DLD1 (cell line): ENCODE measurements around the gene PES1.
"Not testable (repeated sequence)": the region's sequence is repeated elsewhere in the genome, so short reads cannot be mapped to it uniquely, and the experiment has no call there.

Experiments
- in situ Hi-C: cut with HindIII; loops from 2 replicates; pipeline ENCODE4 v1.10.0; 2017; ENCODE audit warnings: low sequenced_read_pairs

Gene PES1

GRCh38 chr22:30556388-30556787 is 35.3 kb downstream of the PES1 start:
- in situ Hi-C loops = no loop called here

DNA sequence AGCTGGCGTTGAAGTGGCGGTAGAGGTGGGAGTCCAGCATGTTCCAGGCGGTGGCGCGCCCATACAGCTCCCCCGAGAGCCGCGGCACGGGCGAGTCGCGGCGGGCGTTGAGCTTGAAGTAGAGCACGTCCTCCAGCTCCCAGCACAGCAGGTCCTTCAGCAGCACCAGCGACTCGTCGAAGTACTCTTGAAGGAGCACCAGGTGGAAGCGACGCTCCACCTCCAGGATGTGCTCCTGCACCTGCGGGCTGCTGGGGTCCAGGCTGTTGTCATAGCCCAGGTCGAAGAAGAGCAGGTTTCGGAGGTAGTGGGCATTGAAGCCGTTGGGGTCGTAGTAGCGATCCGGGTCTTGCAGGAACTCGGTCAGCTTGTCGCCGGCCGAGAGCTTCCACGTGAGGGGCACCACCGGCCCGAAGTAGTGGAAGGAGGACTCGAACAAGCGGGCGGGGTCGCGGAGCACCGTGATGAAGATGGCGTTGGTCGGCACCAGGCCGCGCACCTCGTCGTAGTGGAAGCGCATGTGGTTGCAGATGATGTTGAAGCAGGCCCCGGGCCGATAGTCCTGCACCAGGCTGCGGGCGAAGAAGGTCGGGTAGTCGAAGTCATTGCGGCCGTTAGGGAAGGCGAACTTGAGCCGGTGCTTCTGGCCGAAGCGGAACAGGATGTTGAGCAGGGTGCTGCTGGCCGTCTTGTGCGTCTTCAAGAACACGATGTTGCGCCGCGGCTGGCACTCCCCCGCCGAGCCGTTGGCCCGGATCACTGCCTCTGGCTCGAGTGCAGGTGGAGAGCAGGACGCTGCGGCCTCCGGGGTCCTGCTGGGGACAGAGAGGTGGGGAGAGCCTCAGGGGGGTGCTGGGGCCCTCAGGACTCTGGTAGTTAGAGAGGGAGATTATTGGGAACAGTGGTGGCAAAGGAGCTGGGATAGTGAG is 36.2 kb downstream of the PES1 start:
- in situ Hi-C loops = no loop called here

DNA sequence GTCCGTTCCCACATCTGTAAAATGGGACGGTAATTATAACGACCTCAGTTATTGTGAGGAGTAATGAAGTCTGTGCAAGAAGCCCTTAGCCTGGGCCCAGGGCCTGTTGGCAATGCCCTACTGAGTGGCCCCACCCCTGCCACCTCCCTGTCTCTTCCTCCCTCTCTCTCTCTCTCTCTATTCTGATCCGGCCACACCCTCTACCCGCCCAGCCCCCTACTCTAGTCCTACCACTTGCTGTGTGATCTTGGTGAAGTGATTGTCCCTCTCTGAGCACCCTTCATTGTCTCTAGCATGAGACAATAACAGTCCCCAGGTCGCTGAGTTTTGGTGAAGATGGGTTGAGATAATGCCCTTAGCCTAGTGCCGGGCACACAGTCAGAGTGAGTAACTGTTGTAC is 37.7 kb downstream of the PES1 start:
- in situ Hi-C loops = no loop called here

DNA sequence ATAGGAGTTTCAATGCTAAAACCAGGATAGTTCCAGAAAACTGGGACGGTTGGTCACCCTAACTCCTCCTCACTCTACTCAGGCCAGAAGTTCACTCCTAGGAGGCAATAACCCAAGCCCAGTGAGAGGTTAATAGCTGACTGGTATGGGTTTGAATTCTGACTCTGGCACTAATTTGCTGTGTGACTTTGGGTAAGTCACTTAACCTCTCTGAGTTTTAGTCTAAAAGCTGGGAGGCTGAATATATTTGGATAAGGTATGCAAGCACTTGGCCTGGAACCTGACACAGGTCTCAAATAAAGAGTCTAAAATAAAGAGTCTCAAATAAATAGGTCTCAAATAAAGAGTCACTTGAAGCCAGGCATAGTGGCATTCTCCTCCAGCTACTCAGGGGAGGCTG is 39.0 kb downstream of the PES1 start:
- in situ Hi-C loops = no loop called here

GRCh38 chr22:30551813-30552212 is 39.9 kb downstream of the PES1 start:
- in situ Hi-C loops = not testable (repeated sequence)

GRCh38 chr22:30547188-30547587 is 44.5 kb downstream of the PES1 start:
- in situ Hi-C loops = no loop called here

GRCh38 chr22:30546616-30547015 is 45.1 kb downstream of the PES1 start, which contains the start of gene SEC14L6:
SEC14L6 (minus strand) TSS chr22:30546741; CDS start chr22:30546682, 59 bp downstream.
- in situ Hi-C loops = no loop called here

DNA sequence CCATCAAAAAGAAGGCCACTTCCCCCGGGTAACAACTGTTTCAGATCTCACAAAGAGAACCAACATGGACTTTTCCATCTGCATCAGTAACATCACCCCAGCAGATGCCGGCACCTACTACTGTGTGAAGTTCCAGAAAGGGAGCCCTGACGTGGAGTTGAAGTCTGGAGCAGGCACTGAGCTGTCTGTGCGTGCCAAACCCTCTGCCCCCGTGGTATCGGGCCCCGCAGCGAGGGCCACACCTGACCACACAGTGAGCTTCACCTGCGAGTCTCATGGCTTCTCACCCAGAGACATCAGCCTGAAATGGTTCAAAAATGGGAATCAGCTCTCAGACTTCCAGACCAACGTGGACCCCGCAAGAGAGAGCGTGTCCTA is 48.9 kb downstream of the PES1 start:
- in situ Hi-C loops = no loop called here

DNA sequence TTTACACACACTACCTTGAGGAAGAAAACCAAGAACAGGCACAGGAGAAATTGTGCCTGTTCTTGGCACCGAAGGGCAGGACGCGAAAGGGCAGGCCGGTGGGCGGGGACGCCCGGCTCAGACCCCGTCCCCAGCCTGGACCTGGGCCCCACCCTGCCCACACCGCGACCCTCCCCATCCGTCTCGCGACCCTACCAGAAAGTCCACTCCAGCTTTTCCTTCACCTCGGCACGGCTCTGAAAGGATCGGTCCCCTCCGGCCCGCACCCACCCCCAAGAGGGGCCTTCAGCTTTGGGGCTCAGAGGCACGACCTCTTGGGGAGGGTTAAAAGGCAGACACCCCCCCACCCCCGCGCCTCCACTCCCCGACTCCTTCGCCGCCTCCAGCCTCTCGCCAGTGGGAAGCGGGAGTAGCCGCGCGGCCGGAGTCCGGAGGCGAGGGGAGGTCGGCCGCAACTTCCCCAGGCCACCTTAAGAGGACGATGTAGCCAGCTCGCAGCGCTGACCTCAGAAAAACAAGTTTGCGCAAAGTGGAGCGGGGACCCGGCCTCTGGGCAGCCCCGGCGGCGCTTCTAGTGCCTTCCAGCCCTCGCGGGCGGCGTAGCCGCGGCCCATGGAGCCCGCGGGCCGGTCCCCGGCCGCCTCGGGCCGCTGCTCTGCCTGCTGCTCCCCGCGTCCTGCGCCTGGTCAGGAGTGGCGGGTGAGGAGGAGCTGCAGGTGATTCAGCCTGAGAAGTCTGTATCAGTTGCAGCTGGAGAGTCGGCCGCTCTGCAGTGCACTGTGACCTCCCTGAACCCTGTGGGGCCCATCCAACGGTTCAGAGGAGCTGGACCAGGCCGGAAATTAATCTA is 49.5 kb downstream of the PES1 start:
- in situ Hi-C loops = no loop called here

GRCh38 chr22:30541511-30541910 is 50.2 kb downstream of the PES1 start:
- in situ Hi-C loops = not testable (repeated sequence)

GRCh38 chr22:30539368-30539767 is 52.3 kb downstream of the PES1 start:
- in situ Hi-C loops = no loop called here

- in situ Hi-C loops = no loop called here
These were observed 53.4 kb downstream of the PES1 start for GRCh38 chr22:30538280-30538679.

- in situ Hi-C loops = no loop called here
These were observed 54.5 kb downstream of the PES1 start for GRCh38 chr22:30537083-30537731.

- in situ Hi-C loops = no loop called here
These were observed 56.5 kb downstream of the PES1 start for GRCh38 chr22:30535182-30535581.

DNA sequence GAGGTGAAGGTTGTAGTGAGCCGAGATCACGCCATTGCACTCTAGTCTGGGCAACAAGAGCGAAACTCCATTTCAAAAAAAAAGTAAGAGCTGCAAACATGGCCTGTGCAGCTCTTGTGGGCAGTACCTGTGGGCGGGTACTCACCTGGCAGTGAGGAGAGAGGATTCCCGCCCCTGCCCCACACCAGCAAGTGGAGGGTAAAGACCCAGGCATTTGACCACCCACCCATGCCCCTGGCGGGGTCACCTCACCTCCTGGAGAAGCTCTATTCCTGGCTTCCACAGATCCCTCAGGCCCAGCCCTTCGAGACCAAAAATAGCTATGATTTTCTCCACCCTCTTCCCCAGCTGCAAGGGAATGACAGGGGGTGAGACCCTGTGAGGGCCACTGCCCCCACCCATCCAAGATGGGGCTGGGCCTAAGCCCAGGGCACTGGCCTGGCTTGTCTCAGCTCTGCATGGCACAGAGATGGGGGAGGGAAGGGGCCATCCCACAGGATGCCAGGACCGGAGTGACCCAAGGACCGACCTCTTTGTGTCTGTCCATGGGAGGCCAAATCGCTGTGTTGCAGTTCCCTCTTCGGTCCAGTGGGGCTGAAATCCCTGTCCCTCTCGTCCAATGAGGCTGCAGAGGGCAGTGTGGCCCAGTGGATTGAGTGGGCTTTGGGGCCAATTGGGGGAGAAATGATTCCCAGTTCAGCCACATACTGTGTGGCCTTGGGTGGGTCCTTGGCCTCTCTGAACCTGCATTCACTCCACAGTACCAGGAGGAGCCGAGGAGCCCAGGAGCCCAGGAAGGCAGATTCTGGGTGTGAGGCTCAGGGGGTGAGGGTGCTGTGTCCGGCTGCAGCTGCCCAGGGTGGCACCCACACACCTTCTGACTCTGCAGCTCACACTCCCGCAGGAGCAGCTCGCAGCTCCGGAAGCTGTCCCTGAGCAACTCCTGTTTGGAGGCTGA is 59.8 kb downstream of the PES1 start:
- in situ Hi-C loops = no loop called here

DNA sequence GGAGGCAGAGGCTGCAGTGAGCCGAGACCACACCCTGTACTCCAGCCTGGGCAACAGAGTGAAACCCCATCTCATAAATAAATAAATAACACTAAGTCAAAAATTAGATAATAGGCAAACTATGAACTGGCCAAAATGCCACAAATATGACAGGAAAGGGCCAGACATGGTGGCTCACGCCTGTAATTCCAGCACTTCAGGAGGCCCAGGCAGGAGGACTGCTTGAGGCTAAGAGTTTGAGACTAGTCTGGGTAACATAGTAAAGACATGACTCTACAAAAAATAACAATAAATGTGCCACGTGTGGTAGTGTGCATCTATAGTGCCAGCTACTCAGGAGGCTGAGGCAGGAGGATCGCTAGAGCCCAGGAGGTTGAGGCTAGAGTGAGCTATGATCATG is 65.1 kb downstream of the PES1 start:
- in situ Hi-C loops = no loop called here
